ENCODE data around the gene DCC. TPM values are rescaled to one million over a fixed set of nuclear protein-coding genes. Genes with fewer than 3 reads are reported as not detected.

Gene DCC
- polyA plus RNA-seq, 2 of the 4 experiments (the other 2 are of a cell fraction) = 0.12 TPM; not detected in 1

- TF ChIP-seq REST (IDR thresholded peaks at IDR 0.05) = no peak
- TF ChIP-seq RAD21 (conservative IDR thresholded peaks at IDR 0.05 in 1 of 2, IDR thresholded peaks at IDR 0.05 in 1 of 2) = no peak
- no peak for TF ChIP-seq CHD4 (IDR thresholded peaks at IDR 0.05; ENCODE audit: borderline replicate concordance)
- TF ChIP-seq USF2 (IDR thresholded peaks at IDR 0.05) = no peak
- TF ChIP-seq KDM5A (IDR thresholded peaks at IDR 0.05) = no peak
Observed at GRCh38 chr18:52937840-52938239, 597.8 kb downstream of the DCC start (continued).

- ChIA-PET CTCF (no interaction called here), POLR2A (no interaction called here)
- no peak overlapping the region for H3K4me2 ChIP-seq
- no peak overlapping the region for H3K4me3 ChIP-seq
- FAIRE-seq (no peak), DNase-seq (ENCODE audit: low read depth in 1 of 2, low spot score in 1 of 2) (no peak), ATAC-seq (no peak)
- no peaks in the 10 kb centered on the region for H3K9me3 ChIP-seq
- H3K27ac ChIP-seq = no peak overlapping the region
- H3K4me1 ChIP-seq = no peaks in the 10 kb centered on the region
- 0% methylated on average over 2 of the region's 2 CpGs for WGBS (ENCODE audit: missing lambda C conversion rate)
- no peak for TF ChIP-seq MAZ (IDR thresholded peaks at IDR 0.05; ENCODE audit: borderline replicate concordance, low read depth, low read length)
- TF ChIP-seq KDM1A (IDR thresholded peaks at IDR 0.05; ENCODE audit: low read depth) = no peak
- no peak for TF ChIP-seq CHD4 (IDR thresholded peaks at IDR 0.05; ENCODE audit: borderline replicate concordance)
- TF ChIP-seq CBX2 (IDR thresholded peaks at IDR 0.05; ENCODE audit: borderline replicate concordance, low read depth) = no peak
- no peak for TF ChIP-seq BCL3 (IDR thresholded peaks at IDR 0.05)
- no peak for TF ChIP-seq ZFP36 (IDR thresholded peaks at IDR 0.05; ENCODE audit: borderline replicate concordance, partially characterized antibody)
Observed at GRCh38 chr18:52945552-52945951, 605.6 kb downstream of the DCC start.

GRCh38 chr18:52948868-52949444, 609.0 kb downstream of the DCC start:
- DNase-seq (ENCODE audit: low read depth in 1 of 2, low spot score in 1 of 2) = no peak
- 17% methylated on average over 1 of the region's 1 CpG for WGBS (ENCODE audit: missing lambda C conversion rate)
- no peak for FAIRE-seq
- ATAC-seq = no peak
- Histone ChIP-seq H3K4me1 (no peaks in the 10 kb centered on the region), H3K4me2 (no peak overlapping the region), H3K4me3 (no peak overlapping the region), H3K27ac (no peak overlapping the region), H3K9me3 (no peaks in the 10 kb centered on the region)
- TF ChIP-seq BCL3 (IDR thresholded peaks at IDR 0.05) = no peak
- ChIA-PET CTCF (no interaction called here), POLR2A (no interaction called here)

GRCh38 chr18:52950155-52950554, 610.2 kb downstream of the DCC start:
- Histone ChIP-seq H3K9me3 (no peaks in the 10 kb centered on the region), H3K4me3 (no peak overlapping the region), H3K4me2 (no peak overlapping the region), H3K4me1 (no peaks in the 10 kb centered on the region), H3K27ac (no peak overlapping the region)
- no peak for TF ChIP-seq JUN (IDR thresholded peaks at IDR 0.05)
- TF ChIP-seq E2F6 (IDR thresholded peaks at IDR 0.05; ENCODE audit: borderline replicate concordance, low read depth) = no peak
- TF ChIP-seq CTCF (IDR thresholded peaks at IDR 0.05) = no peak
- no peak for TF ChIP-seq EP300 (IDR thresholded peaks at IDR 0.05)
- no peak for TF ChIP-seq NFE2L2 (conservative IDR thresholded peaks at IDR 0.05; ENCODE audit: low read length)
- TF ChIP-seq KDM1A (IDR thresholded peaks at IDR 0.05; ENCODE audit: low read depth) = no peak
- no peak for TF ChIP-seq HES2 (IDR thresholded peaks at IDR 0.05)
- TF ChIP-seq CHD2 (IDR thresholded peaks at IDR 0.05; ENCODE audit: low read length, partially characterized antibody) = no peak
- no peak for TF ChIP-seq FOSL2 (IDR thresholded peaks at IDR 0.05)
- TF ChIP-seq FOSL2 (CRISPR knock-in tag; IDR thresholded peaks at IDR 0.05) = no peak
- TF ChIP-seq NPAS2 (CRISPR knock-in tag; IDR thresholded peaks at IDR 0.05; ENCODE audit: borderline replicate concordance) = no peak
- no peak for TF ChIP-seq CBX2 (IDR thresholded peaks at IDR 0.05; ENCODE audit: borderline replicate concordance, low read depth)
- no peak for ATAC-seq
- DNase-seq (ENCODE audit: low read depth in 1 of 2, low spot score in 1 of 2) = no peak
- CTCF ChIA-PET = no interaction called here
- POLR2A ChIA-PET = no interaction called here
- FAIRE-seq = no peak

Data from A549 (cell line).